ENCODE data around the gene ZMYND19. TPM values are rescaled to one million over a fixed set of nuclear protein-coding genes. Genes with fewer than 3 reads are reported as not detected.

Gene ZMYND19
- total RNA-seq, 1 donor from 2014 or later, result 34.4 TPM

GRCh38 chr9:137634016-137634415 is 43.7 kb upstream of the ZMYND19 start:
- H2AFZ ChIP-seq (replicated peaks), result no peak overlapping the region
- H3K4me3 ChIP-seq, result no peak overlapping the region
- no peak for DNase-seq (ENCODE audit: low spot score)
- H3K27me3 ChIP-seq, result no peaks in the 10 kb centered on the region
- TF ChIP-seq CTCF (IDR thresholded peaks at IDR 0.05) (no peak), EZH2phosphoT487 (IDR thresholded peaks at IDR 0.05) (no peak), EZH2 (IDR thresholded peaks at IDR 0.05) (no peak)
- H3K4me2 ChIP-seq, result no peak overlapping the region
- no peak overlapping the region for H3K27ac Mint-ChIP-seq
- peaks cover 2% of the 10 kb centered on the region for H3K27me3 Mint-ChIP-seq (ENCODE audit: insufficient read depth, low read depth)
- no peaks in the 10 kb centered on the region for H3K4me1 ChIP-seq
- no peaks in the 10 kb centered on the region for H3K36me3 ChIP-seq
- H3K9me3 Mint-ChIP-seq, result peaks cover 15% of the 10 kb centered on the region
- no peak overlapping the region for H3K9ac ChIP-seq
- H3F3A ChIP-seq (ENCODE audit: low read depth), result no peaks in the 10 kb centered on the region
- H3K4me1 Mint-ChIP-seq, result peaks cover 7% of the 10 kb centered on the region
- H4K20me1 ChIP-seq (ENCODE audit: low read depth), result peaks cover 81% of the 10 kb centered on the region
- H3K27ac ChIP-seq, result no peak overlapping the region
- H3K9me3 ChIP-seq (ENCODE audit: low read depth), result no peaks in the 10 kb centered on the region
- H3K4me3 Mint-ChIP-seq, result no peak overlapping the region
- H3K79me2 ChIP-seq (ENCODE audit: low read depth), result peaks cover 100% of the 10 kb centered on the region
- peaks cover 34% of the 10 kb centered on the region for H3K36me3 Mint-ChIP-seq

GRCh38 chr9:137632230-137633161 is 42.2 kb upstream of the ZMYND19 start:
- no peak for TF ChIP-seq CTCF (IDR thresholded peaks at IDR 0.05)
- no peak for TF ChIP-seq EZH2 (IDR thresholded peaks at IDR 0.05)
- no peak for TF ChIP-seq EZH2phosphoT487 (IDR thresholded peaks at IDR 0.05)
- H3K79me2 ChIP-seq (ENCODE audit: low read depth), result peaks cover 100% of the 10 kb centered on the region
- no peaks in the 10 kb centered on the region for H3F3A ChIP-seq (ENCODE audit: low read depth)
- H3K27ac Mint-ChIP-seq, result no peak overlapping the region
- no peak overlapping the region for H3K27ac ChIP-seq
- H3K4me1 ChIP-seq, result no peaks in the 10 kb centered on the region
- H3K27me3 Mint-ChIP-seq (ENCODE audit: insufficient read depth, low read depth), result peaks cover 2% of the 10 kb centered on the region
- H3K9me3 ChIP-seq (ENCODE audit: low read depth), result no peaks in the 10 kb centered on the region
- DNase-seq (ENCODE audit: low spot score), result no peak
- H2AFZ ChIP-seq (replicated peaks), result no peak overlapping the region
- H3K36me3 ChIP-seq, result no peaks in the 10 kb centered on the region
- H3K9ac ChIP-seq, result no peak overlapping the region
- H3K4me2 ChIP-seq, result no peak overlapping the region
- H3K9me3 Mint-ChIP-seq, result peaks cover 6% of the 10 kb centered on the region
- H3K36me3 Mint-ChIP-seq, result peaks cover 31% of the 10 kb centered on the region
- no peak overlapping the region for H3K4me3 ChIP-seq
- peaks cover 84% of the 10 kb centered on the region for H4K20me1 ChIP-seq (ENCODE audit: low read depth)
- no peaks in the 10 kb centered on the region for H3K27me3 ChIP-seq
- peaks cover 7% of the 10 kb centered on the region for H3K4me1 Mint-ChIP-seq
- no peak overlapping the region for H3K4me3 Mint-ChIP-seq

- peaks cover 100% of the 10 kb centered on the region for H3K79me2 ChIP-seq (ENCODE audit: low read depth)
- H3K9me3 Mint-ChIP-seq, result peaks cover 5% of the 10 kb centered on the region
- TF ChIP-seq EZH2 (IDR thresholded peaks at IDR 0.05), result no peak
- no peak for TF ChIP-seq CTCF (IDR thresholded peaks at IDR 0.05)
- no peak for TF ChIP-seq EZH2phosphoT487 (IDR thresholded peaks at IDR 0.05)
- DNase-seq (ENCODE audit: low spot score), result no peak
- H3K4me2 ChIP-seq, result no peak overlapping the region
- no peak overlapping the region for H2AFZ ChIP-seq (replicated peaks)
- H3K27ac Mint-ChIP-seq, result no peak overlapping the region
- no peaks in the 10 kb centered on the region for H3K9me3 ChIP-seq (ENCODE audit: low read depth)
- H3K4me3 Mint-ChIP-seq, result no peak overlapping the region
- peaks cover 2% of the 10 kb centered on the region for H3K27me3 Mint-ChIP-seq (ENCODE audit: insufficient read depth, low read depth)
- H3F3A ChIP-seq (ENCODE audit: low read depth), result no peaks in the 10 kb centered on the region
- H3K4me1 ChIP-seq, result no peaks in the 10 kb centered on the region
- no peak overlapping the region for H3K9ac ChIP-seq
- no peak overlapping the region for H3K27ac ChIP-seq
- no peaks in the 10 kb centered on the region for H3K36me3 ChIP-seq
- H3K4me1 Mint-ChIP-seq, result peaks cover 7% of the 10 kb centered on the region
- H3K4me3 ChIP-seq, result no peak overlapping the region
- H4K20me1 ChIP-seq (ENCODE audit: low read depth), result peaks cover 86% of the 10 kb centered on the region
- H3K27me3 ChIP-seq, result no peaks in the 10 kb centered on the region
- H3K36me3 Mint-ChIP-seq, result peaks cover 31% of the 10 kb centered on the region
These were observed 41.3 kb upstream of the ZMYND19 start for GRCh38 chr9:137631345-137632229.
